ENCODE data around the gene GCNA. TPM values are rescaled to one million over a fixed set of nuclear protein-coding genes. Genes with fewer than 3 reads are reported as not detected.
"Not testable (repeated sequence)": the region's sequence is repeated elsewhere in the genome, so short reads cannot be mapped to it uniquely, and the experiment has no call there.

Gene GCNA
- total RNA-seq, 1 donor from 2014 or later: 3.4 TPM

DNA sequence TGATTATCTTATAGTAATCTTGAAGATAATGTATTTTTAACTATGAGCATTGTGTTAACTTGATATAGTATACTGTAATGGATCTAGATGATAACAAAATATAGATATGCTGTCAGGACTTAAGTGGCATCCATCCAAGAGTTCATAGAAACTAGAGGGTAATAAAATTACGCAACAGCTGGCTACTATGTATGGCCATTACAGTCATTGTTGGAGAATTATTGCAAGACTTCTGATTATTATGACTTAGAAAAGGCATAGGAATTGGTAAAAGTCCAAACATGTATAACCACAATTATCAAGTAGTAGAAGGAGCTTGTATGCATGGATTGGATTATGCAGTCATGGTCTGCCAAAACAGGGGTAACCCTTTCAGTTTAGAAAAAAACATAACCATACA is 35.8 kb upstream of the GCNA start:
- Mint-ChIP-seq H3K36me3 (ENCODE audit: low read depth) (peaks cover 79% of the 10 kb centered on the region), H3K4me1 (ENCODE audit: low read depth) (peaks cover 40% of the 10 kb centered on the region), H3K27ac (peak overlapping the region; percentile 93), H3K9me3 (no peaks in the 10 kb centered on the region), H3K27me3 (ENCODE audit: low read depth) (no peaks in the 10 kb centered on the region), H3K4me3 (ENCODE audit: low read depth) (peak overlapping the region; percentile 79)
- no peak for DNase-seq (ENCODE audit: low spot score)
- intact Hi-C loops (cut with micrococcal nuclease): no loop called here

DNA sequence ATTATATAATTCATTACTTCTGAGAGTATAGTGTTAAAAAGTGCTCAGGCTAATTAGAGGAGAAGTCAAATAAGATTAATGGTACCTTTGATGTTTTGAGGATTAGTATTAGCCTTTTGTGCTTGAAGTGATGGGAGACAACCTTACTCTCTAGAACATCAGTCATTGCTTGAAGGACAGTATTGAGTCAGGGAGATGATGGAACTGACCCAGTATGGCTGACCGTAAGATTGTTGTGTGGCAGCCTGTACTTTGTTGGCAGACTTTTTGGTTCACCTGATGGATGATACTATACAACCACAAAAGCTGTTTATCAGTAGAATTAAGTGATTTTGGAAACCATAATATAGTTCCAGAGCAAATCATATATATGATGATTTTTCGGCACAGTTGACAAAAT is 35.4 kb upstream of the GCNA start:
- peak overlapping the region; percentile 93 for H3K27ac Mint-ChIP-seq
- H3K4me3 Mint-ChIP-seq (ENCODE audit: low read depth): peak overlapping the region; percentile 79
- DNase-seq (ENCODE audit: low spot score): no peak
- H3K4me1 Mint-ChIP-seq (ENCODE audit: low read depth): peaks cover 37% of the 10 kb centered on the region
- no peaks in the 10 kb centered on the region for H3K27me3 Mint-ChIP-seq (ENCODE audit: low read depth)
- intact Hi-C loops (cut with micrococcal nuclease): no loop called here
- no peaks in the 10 kb centered on the region for H3K9me3 Mint-ChIP-seq
- peaks cover 79% of the 10 kb centered on the region for H3K36me3 Mint-ChIP-seq (ENCODE audit: low read depth)

DNA sequence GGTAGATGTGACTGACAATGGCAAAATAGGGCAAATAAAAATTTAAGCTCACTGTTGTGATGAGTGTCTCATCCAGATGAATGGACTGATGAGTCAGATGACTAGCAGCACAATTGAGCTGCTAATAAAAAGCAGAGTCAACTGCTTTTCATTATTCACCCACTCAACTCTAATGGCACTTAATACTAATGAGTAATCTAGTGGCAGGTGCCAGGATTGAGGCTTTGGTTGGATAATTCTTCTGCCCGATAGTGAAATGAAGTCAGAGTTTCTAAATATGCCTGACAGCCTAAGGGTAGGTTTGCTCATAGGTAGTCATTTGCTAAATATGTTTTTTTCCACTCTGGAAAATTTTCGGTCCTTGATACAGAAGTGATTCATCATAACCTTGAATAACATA is 34.9 kb upstream of the GCNA start:
- intact Hi-C loops (cut with micrococcal nuclease): no loop called here
- Mint-ChIP-seq H3K4me1 (ENCODE audit: low read depth) (peaks cover 40% of the 10 kb centered on the region), H3K27ac (peak overlapping the region; percentile 93)

DNA sequence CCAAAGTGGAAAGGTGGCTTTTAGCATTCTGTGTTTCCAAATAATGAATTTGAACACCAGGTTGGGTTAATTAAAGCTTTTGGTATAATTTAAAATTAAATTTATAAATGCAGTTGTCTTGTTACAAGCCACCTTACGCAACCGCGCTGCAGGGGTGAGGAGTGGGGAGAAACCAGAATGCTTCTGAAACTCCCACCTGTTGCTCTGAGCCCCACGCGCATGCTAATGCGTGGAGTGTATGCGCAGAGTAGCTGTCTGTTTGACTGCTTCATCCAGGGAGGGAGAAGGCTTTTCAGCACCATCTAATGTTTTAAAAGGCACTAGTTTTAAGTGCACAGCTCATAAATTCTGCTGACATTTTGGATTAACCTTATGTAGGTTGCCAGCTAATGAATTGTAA is 32.9 kb upstream of the GCNA start:
- peaks cover 74% of the 10 kb centered on the region for H3K36me3 Mint-ChIP-seq (ENCODE audit: low read depth)
- no peak overlapping the region for H3K27ac Mint-ChIP-seq
- intact Hi-C loops (cut with micrococcal nuclease): no loop called here
- H3K27me3 Mint-ChIP-seq (ENCODE audit: low read depth): no peaks in the 10 kb centered on the region
- H3K4me3 Mint-ChIP-seq (ENCODE audit: low read depth): no peak overlapping the region
- peaks cover 42% of the 10 kb centered on the region for H3K4me1 Mint-ChIP-seq (ENCODE audit: low read depth)
- DNase-seq (ENCODE audit: low spot score): no peak
- no peaks in the 10 kb centered on the region for H3K9me3 Mint-ChIP-seq

More for the DNA sequence above, 34.9 kb upstream of the GCNA start:
- H3K4me3 Mint-ChIP-seq (ENCODE audit: low read depth): peak overlapping the region; percentile 37
- no peak for DNase-seq (ENCODE audit: low spot score)
- no peaks in the 10 kb centered on the region for H3K9me3 Mint-ChIP-seq
- H3K27me3 Mint-ChIP-seq (ENCODE audit: low read depth): no peaks in the 10 kb centered on the region
- peaks cover 80% of the 10 kb centered on the region for H3K36me3 Mint-ChIP-seq (ENCODE audit: low read depth)

DNA sequence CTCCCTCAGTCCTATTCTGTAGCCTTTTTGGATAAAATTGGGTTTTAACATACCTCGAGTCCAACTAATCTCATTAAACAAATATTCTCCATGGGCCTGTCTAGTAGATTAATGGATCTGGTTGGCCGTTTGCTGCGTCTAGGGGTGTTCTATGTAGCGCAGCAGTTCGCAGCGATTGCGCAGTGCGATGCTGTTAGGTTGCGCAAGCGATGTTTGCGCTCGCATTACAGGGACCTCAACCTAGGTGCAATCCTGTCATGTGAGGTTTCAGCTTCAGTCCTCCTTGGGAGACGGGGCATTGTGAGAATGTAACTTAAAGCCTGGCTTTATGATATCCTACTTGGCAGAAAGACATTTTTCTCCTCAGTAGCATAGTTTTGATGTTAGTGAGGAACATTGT is 31.4 kb upstream of the GCNA start:
- H3K27ac Mint-ChIP-seq: no peak overlapping the region
- peaks cover 35% of the 10 kb centered on the region for H3K4me1 Mint-ChIP-seq (ENCODE audit: low read depth)
- H3K36me3 Mint-ChIP-seq (ENCODE audit: low read depth): peaks cover 73% of the 10 kb centered on the region
- no peaks in the 10 kb centered on the region for H3K27me3 Mint-ChIP-seq (ENCODE audit: low read depth)
- H3K9me3 Mint-ChIP-seq: no peaks in the 10 kb centered on the region
- DNase-seq (ENCODE audit: low spot score): no peak
- H3K4me3 Mint-ChIP-seq (ENCODE audit: low read depth): no peak overlapping the region
- intact Hi-C loops (cut with micrococcal nuclease): no loop called here

DNA sequence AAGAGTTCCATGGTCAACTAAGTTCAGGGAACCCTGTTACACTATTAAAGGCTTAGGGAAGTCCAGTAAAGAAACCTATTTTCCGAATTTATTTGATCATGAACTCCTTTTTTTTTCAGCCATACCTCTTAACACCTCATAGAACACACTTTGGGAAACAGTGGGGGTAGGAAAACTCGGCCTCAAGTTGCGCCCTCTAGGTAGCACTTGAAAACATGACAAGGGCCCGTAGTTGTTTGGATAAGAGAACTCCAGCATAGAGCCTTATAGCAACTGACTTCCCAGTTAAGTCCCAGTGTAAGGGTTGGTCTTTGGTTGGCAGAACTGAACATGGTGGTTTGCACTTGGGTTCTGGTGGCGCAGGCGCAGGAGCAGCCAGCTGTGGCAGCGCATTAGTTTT is 30.9 kb upstream of the GCNA start:
- H3K27ac Mint-ChIP-seq: no peak overlapping the region
- H3K9me3 Mint-ChIP-seq: no peaks in the 10 kb centered on the region
- H3K27me3 Mint-ChIP-seq (ENCODE audit: low read depth): no peaks in the 10 kb centered on the region
- peaks cover 32% of the 10 kb centered on the region for H3K4me1 Mint-ChIP-seq (ENCODE audit: low read depth)
- DNase-seq (ENCODE audit: low spot score): no peak
- peaks cover 73% of the 10 kb centered on the region for H3K36me3 Mint-ChIP-seq (ENCODE audit: low read depth)
- H3K4me3 Mint-ChIP-seq (ENCODE audit: low read depth): no peak overlapping the region
- intact Hi-C loops (cut with micrococcal nuclease): no loop called here

DNA sequence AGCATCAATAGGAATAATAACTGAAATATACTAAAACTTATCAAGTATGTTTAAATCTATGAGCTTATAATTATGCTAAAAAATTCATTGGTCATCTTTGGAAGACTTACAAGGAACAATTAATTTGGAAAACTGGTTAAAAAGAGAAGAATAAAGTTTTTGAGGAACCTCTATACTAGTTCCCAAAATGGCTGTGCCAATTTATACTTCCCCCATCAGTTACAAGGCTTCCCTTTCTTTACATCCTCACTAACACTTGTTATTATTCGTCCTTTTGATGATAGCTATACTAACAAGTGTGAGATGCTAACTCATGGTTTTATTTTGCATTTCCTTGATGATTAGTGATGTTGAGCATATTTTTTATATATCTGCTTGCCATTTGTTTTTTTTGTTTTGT is 28.3 kb upstream of the GCNA start:
- DNase-seq (ENCODE audit: low spot score): no peak
- no peaks in the 10 kb centered on the region for H3K27me3 Mint-ChIP-seq (ENCODE audit: low read depth)
- no peaks in the 10 kb centered on the region for H3K9me3 Mint-ChIP-seq
- peaks cover 22% of the 10 kb centered on the region for H3K4me1 Mint-ChIP-seq (ENCODE audit: low read depth)
- H3K4me3 Mint-ChIP-seq (ENCODE audit: low read depth): no peak overlapping the region
- H3K36me3 Mint-ChIP-seq (ENCODE audit: low read depth): peaks cover 62% of the 10 kb centered on the region
- intact Hi-C loops (cut with micrococcal nuclease): loop anchor here (1.0 to 2.0 kb wide), 2 partner anchors 9 to 17 kb away; partner anchors contain the start of gene OGT
- peak overlapping the region; percentile 68 for H3K27ac Mint-ChIP-seq

DNA sequence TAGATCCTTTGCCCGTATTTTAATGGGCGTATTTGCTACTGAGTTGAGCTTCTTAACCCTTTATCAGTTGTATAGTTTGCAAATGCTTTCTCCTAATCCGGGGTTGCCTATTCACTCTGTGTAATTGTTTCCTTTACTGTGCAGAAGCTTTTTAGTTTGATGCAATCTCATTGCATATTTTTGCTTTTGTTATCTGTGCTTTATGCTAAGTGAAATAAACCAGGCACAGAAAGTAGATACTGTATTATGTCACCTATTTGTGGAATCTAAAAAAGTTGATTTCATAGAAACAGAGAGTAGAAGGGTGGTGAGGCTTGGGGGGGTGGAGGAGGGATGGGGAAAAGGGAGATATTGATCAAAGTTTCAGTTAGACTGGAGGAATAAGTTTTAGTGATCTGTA is 27.7 kb upstream of the GCNA start:
- peaks cover 20% of the 10 kb centered on the region for H3K4me1 Mint-ChIP-seq (ENCODE audit: low read depth)
- no peaks in the 10 kb centered on the region for H3K27me3 Mint-ChIP-seq (ENCODE audit: low read depth)
- H3K27ac Mint-ChIP-seq: peak overlapping the region; percentile 68
- intact Hi-C loops (cut with micrococcal nuclease): loop anchor here (1.0 to 2.0 kb wide), 2 partner anchors 9 to 18 kb away; partner anchors contain the start of gene OGT
- peaks cover 62% of the 10 kb centered on the region for H3K36me3 Mint-ChIP-seq (ENCODE audit: low read depth)
- H3K4me3 Mint-ChIP-seq (ENCODE audit: low read depth): no peak overlapping the region
- H3K9me3 Mint-ChIP-seq: no peaks in the 10 kb centered on the region
- no peak for DNase-seq (ENCODE audit: low spot score)

DNA sequence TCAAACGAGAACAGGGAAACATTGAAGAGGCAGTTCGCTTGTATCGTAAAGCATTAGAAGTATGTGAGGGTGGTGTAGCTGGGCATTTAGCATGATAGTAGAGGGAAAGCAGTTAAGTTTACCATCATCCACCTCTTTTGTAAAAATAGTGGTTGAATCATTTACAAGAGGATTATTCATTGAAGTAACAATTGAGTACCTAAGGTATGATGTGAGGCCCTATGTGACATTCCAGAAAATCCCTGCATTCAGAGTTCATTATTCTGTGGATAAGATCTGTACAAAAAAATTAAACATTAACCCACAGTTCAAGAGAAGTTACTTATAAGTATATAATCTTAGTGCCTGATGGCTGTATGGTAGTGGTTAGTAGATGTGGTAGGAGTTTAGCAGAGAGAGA is 22.2 kb upstream of the GCNA start:
- no peak for DNase-seq (ENCODE audit: low spot score)
- peaks cover 5% of the 10 kb centered on the region for H3K4me1 Mint-ChIP-seq (ENCODE audit: low read depth)
- intact Hi-C loops (cut with micrococcal nuclease): no loop called here
- H3K27ac Mint-ChIP-seq: no peak overlapping the region
- no peak overlapping the region for H3K4me3 Mint-ChIP-seq (ENCODE audit: low read depth)
- H3K36me3 Mint-ChIP-seq (ENCODE audit: low read depth): peaks cover 57% of the 10 kb centered on the region
- no peaks in the 10 kb centered on the region for H3K9me3 Mint-ChIP-seq
- no peaks in the 10 kb centered on the region for H3K27me3 Mint-ChIP-seq (ENCODE audit: low read depth)

DNA sequence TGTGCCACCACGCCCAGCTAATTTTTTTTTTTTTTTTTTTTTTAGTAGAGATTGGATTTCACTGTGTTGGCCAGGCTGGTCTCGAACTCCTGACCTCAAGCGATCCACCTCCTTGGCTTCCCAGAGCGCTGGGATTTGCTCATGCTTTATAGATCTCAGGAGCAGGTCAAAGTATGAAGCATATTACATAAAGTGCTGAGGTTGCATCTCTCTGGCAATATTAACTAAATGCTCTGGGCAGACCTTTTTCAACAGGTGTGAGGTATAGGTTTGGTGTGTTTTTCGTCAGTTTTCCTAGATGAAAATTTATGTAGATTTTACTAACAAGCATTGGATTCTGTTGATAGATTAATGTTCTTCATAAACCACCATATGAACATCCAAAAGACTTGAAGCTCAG is 19.3 kb upstream of the GCNA start:
- Mint-ChIP-seq H3K4me1 (ENCODE audit: low read depth) (peaks cover 2% of the 10 kb centered on the region), H3K9me3 (no peaks in the 10 kb centered on the region), H3K27me3 (ENCODE audit: low read depth) (no peaks in the 10 kb centered on the region), H3K36me3 (ENCODE audit: low read depth) (peaks cover 71% of the 10 kb centered on the region), H3K27ac (no peak overlapping the region), H3K4me3 (ENCODE audit: low read depth) (no peak overlapping the region)
- DNase-seq (ENCODE audit: low spot score): no peak
- intact Hi-C loops (cut with micrococcal nuclease): no loop called here

DNA sequence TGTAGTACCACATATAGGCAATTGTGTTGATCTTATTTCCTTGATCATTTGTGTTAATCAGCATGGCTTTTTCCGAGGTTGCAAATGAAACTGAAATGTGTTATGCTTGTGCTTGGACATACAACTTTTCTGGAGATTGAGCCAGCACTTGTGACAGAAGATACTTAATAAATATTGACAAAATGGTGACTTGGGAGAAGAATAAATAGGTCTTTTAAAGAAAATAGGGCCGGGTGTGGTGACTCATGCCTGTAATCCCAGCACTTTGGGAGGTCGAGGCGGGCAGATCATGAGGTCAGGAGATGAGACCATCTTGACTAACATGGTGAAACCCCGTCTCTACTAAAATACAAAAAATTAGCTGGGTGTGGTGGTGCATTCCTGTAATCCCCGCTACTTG is 18.5 kb upstream of the GCNA start:
- H3K4me3 Mint-ChIP-seq (ENCODE audit: low read depth); H3K4me1 Mint-ChIP-seq (ENCODE audit: low read depth); H3K27me3 Mint-ChIP-seq (ENCODE audit: low read depth); H3K9me3 Mint-ChIP-seq; H3K27ac Mint-ChIP-seq; DNase-seq (ENCODE audit: low spot score); intact Hi-C loops (cut with micrococcal nuclease): not testable (repeated sequence)
- peaks cover 72% of the 10 kb centered on the region for H3K36me3 Mint-ChIP-seq (ENCODE audit: low read depth)

DNA sequence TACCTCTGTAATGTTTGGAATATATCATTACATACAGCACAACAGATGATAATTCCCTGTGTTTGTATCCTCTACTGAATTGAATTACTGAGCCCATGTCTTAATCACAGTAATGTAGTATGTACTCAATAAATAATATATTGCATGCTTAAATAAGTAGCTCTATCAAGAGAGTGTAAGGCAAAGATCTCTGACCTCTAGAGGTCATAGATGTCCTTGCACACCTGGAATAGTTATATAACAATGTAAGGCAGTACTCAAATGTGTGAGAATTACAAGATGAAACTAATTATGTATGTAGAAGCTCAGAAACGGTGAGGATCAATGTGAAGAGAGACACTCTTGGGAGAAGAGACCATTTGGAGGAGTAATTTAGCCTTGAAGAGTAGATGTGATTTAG is 14.3 kb upstream of the GCNA start:
- Mint-ChIP-seq H3K4me3 (ENCODE audit: low read depth) (no peak overlapping the region), H3K4me1 (ENCODE audit: low read depth) (no peaks in the 10 kb centered on the region), H3K27me3 (ENCODE audit: low read depth) (no peaks in the 10 kb centered on the region), H3K27ac (no peak overlapping the region), H3K9me3 (no peaks in the 10 kb centered on the region), H3K36me3 (ENCODE audit: low read depth) (peaks cover 66% of the 10 kb centered on the region)
- intact Hi-C loops (cut with micrococcal nuclease): no loop called here
- no peak for DNase-seq (ENCODE audit: low spot score)

DNA sequence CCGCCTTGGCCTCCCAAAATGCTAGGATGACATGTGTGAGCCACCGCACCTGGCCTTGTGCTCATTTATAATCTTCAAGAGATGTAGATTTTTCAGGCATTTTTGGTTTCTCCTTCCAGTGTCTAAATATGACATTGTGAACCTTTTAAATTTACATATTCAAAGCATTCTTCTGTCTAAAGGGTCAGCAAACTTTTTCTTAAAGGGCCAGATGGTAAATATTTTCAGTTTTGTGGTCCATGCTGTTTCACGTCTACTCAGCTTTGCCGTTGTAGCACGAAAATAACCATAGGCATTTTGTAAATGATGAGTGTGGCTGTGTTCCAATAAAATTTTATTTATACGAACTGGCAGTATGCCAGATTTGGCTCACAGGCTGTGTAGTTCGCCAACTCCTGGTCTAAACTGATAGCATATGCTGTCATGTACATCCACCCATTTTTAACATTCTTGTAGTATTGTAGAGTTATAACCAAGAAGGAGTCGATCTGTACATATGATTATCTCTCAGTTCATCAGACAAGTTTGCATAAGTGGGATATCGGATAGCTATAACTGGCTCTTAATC is 12.7 kb upstream of the GCNA start:
- H3K4me3 Mint-ChIP-seq (ENCODE audit: low read depth): no peak overlapping the region
- H3K4me1 Mint-ChIP-seq (ENCODE audit: low read depth): no peaks in the 10 kb centered on the region
- DNase-seq (ENCODE audit: low spot score): no peak
- H3K36me3 Mint-ChIP-seq (ENCODE audit: low read depth): peaks cover 66% of the 10 kb centered on the region
- no peaks in the 10 kb centered on the region for H3K27me3 Mint-ChIP-seq (ENCODE audit: low read depth)
- no peaks in the 10 kb centered on the region for H3K9me3 Mint-ChIP-seq
- intact Hi-C loops (cut with micrococcal nuclease): no loop called here
- no peak overlapping the region for H3K27ac Mint-ChIP-seq

DNA sequence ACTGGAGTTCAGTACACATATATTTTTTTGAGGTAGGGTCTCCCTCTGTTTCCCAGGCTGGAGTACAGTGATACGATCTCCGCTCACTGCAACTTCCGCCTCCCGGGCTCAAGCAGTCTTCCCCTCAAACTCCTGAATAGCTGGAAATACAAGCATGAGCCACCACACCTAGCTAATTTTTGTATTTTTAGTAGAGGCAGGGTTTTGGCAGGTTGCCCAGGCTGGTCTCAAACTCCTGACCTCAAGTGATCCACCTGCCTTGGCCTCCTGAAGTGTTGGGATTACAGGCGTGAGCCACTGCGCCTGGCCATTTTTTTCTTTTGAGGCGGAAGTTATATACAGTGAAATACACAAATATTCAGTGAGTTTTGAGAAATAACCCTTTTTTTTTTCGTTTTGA is 6.8 kb upstream of the GCNA start:
- H3K4me1 Mint-ChIP-seq (ENCODE audit: low read depth); H3K27me3 Mint-ChIP-seq (ENCODE audit: low read depth); DNase-seq (ENCODE audit: low spot score); H3K27ac Mint-ChIP-seq; H3K9me3 Mint-ChIP-seq; H3K4me3 Mint-ChIP-seq (ENCODE audit: low read depth); intact Hi-C loops (cut with micrococcal nuclease): not testable (repeated sequence)
- peaks cover 61% of the 10 kb centered on the region for H3K36me3 Mint-ChIP-seq (ENCODE audit: low read depth)

Measured in activated T-helper 2 cell treated with anti-CD3 and anti-CD28 coated beads, Interferon-gamma antibody, Interleukin-2, Interleukin-4, amounts not matched to agents 10 μg/mL and 5 μg/mL and 100 μg/mL, durations not matched to agents 14 hours and 24 hours and 36 hours (primary cell).